GM19099 (cell line): Measurements from ENCODE around the gene ZPLD1.

Source experiments
- POLR2A ChIP-seq: IDR thresholded peaks from 3 replicates; pipeline ENCODE4 v1.6.1; 2011; ENCODE audit warnings: low read depth; ENCODE audit not compliant: insufficient read length; ENCODE audit errors: extremely low read depth

Gene ZPLD1

GRCh38 chr3:102434715-102435114 is at the start of gene ZPLD1:
Gene ZPLD1, plus strand, starts transcription at chr3:102435015. Its CDS starts 3,473 bp downstream, at chr3:102438488.
- no peak for TF ChIP-seq POLR2A

- no peak for TF ChIP-seq POLR2A
These were observed 44.5 kb upstream of the ZPLD1 start for GRCh38 chr3:102390171-102390864.

- TF ChIP-seq POLR2A: no peak
These were observed 43.9 kb upstream of the ZPLD1 start for GRCh38 chr3:102390916-102391315.

- TF ChIP-seq POLR2A: no peak
These were observed 43.3 kb upstream of the ZPLD1 start for GRCh38 chr3:102391491-102391890.

- TF ChIP-seq POLR2A: no peak
These were observed 40.3 kb upstream of the ZPLD1 start for GRCh38 chr3:102394517-102394916.

- TF ChIP-seq POLR2A: no peak
These were observed 36.6 kb upstream of the ZPLD1 start for GRCh38 chr3:102398176-102398575.

- no peak for TF ChIP-seq POLR2A
These were observed 36.1 kb upstream of the ZPLD1 start for GRCh38 chr3:102398666-102399065.

- TF ChIP-seq POLR2A: no peak
These were observed 34.7 kb upstream of the ZPLD1 start for GRCh38 chr3:102400142-102400541.

- TF ChIP-seq POLR2A: no peak
These were observed 34.0 kb upstream of the ZPLD1 start for GRCh38 chr3:102400766-102401165.

- no peak for TF ChIP-seq POLR2A
These were observed 24.2 kb upstream of the ZPLD1 start for GRCh38 chr3:102410616-102411015.

GRCh38 chr3:102415553-102415952 is 19.3 kb upstream of the ZPLD1 start:
- TF ChIP-seq POLR2A: no peak

GRCh38 chr3:102419786-102420185 is 15.0 kb upstream of the ZPLD1 start:
- TF ChIP-seq POLR2A: no peak

GRCh38 chr3:102441832-102442231 is 7.0 kb downstream of the ZPLD1 start:
- TF ChIP-seq POLR2A: no peak

GRCh38 chr3:102443021-102443420 is 8.2 kb downstream of the ZPLD1 start:
- no peak for TF ChIP-seq POLR2A

GRCh38 chr3:102444101-102444500 is 9.3 kb downstream of the ZPLD1 start:
- TF ChIP-seq POLR2A: no peak

- no peak for TF ChIP-seq POLR2A
These were observed 12.5 kb downstream of the ZPLD1 start for GRCh38 chr3:102447272-102447671.

GRCh38 chr3:102449341-102449740 is 14.5 kb downstream of the ZPLD1 start:
- no peak for TF ChIP-seq POLR2A
